Mammary epithelial cell (primary cell): Measurements from ENCODE around the gene PGRMC1.

Experiments
- CTCF ChIP-seq, 2 donors: IDR thresholded peaks in 1 of 2; conservative IDR thresholded peaks in 1 of 2; 2 replicates each; pipeline ENCODE4 v1.5.1; 2011 to 2012; ENCODE audit warnings: inconsistent platforms in 2 of 2, low read length in 2 of 2, mild to moderate bottlenecking in 2 of 2, control low read depth in 1 of 2, low read depth in 1 of 2; ENCODE audit not compliant: insufficient read depth in 1 of 2; ENCODE audit errors: extremely low read depth in 1 of 2
- EZH2 ChIP-seq: IDR thresholded peaks from 2 replicates; pipeline ENCODE4 v1.6.1; 2012; ENCODE audit warnings: low read length, inconsistent platforms, borderline replicate concordance

GRCh38 chrX:119228512-119229252, 7.4 kb upstream of the PGRMC1 start:
- TF ChIP-seq CTCF (conservative IDR thresholded peaks at IDR 0.05 in 1 of 2, IDR thresholded peaks at IDR 0.05 in 1 of 2; ENCODE audit: extremely low read depth in 1 of 2, insufficient read depth in 1 of 2, low read depth in 1 of 2, low read length in 2 of 2) (no peak), EZH2 (no peak)
